Measurements from ENCODE around the gene SLC7A7. TPM values are rescaled to one million over a fixed set of nuclear protein-coding genes. Genes with fewer than 3 reads are reported as not detected.
"Not testable (repeated sequence)": the region's sequence is repeated elsewhere in the genome, so short reads cannot be mapped to it uniquely, and the experiment has no call there.

The SLC7A7 gene
- total RNA-seq, 2 experiments from 2014 or later: 0.38 to 0.60 TPM

GRCh38 chr14:22807432-22808087, 7.7 kb downstream of the SLC7A7 start:
- POLR2A ChIA-PET: interaction anchor here (1.1 kb wide), 1 partner anchor 41 kb away, joined by 4 read pairs; the partner anchor contains the start of gene OXA1L
- Mint-ChIP-seq H3K4me1 (peaks cover 4% of the 10 kb centered on the region), H3K27ac (no peak overlapping the region), H3K4me3 (no peak overlapping the region), H3K27me3 (peaks cover 19% of the 10 kb centered on the region), H3K36me3 (ENCODE audit: low read depth) (no peaks in the 10 kb centered on the region), H3K9me3 (no peaks in the 10 kb centered on the region)
- CTCF ChIA-PET: interaction anchor here (1.7 kb wide), 1 partner anchor 48 kb away, joined by 4 read pairs; no protein-coding TSS in a partner anchor
- DNase-seq: no peak

DNA sequence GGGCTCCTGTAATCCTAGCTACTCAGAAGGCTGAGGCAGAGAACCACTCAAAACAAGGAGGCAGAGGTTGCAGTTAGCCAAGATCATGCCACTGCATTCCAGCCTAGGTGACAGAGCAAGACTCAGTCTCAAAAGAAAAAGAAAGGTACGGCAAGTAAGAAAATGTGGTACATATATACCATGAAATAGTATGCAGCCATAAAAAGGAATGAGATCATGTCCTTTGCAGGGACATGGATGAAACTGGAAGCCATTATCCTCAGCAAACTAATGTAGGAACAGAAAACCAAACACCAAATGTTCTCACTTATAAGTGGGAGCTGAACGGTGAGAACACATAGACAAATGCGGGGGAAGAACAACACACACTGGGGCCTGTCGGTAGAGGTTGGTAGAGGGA, 10.0 kb downstream of the SLC7A7 start:
- H3K27me3 Mint-ChIP-seq: peaks cover 28% of the 10 kb centered on the region
- H3K4me3 Mint-ChIP-seq; DNase-seq; H3K27ac Mint-ChIP-seq; H3K36me3 Mint-ChIP-seq (ENCODE audit: low read depth); H3K4me1 Mint-ChIP-seq; H3K9me3 Mint-ChIP-seq; POLR2A ChIA-PET: not testable (repeated sequence)
- CTCF ChIA-PET: interaction anchor here (0.6 to 1.3 kb wide), 3 partner anchors 18 to 61 kb away, joined by 4 to 7 read pairs (median 4); no protein-coding TSS in a partner anchor

- CTCF ChIA-PET: no interaction called here
- POLR2A ChIA-PET: no interaction called here
These were observed 11.6 kb downstream of the SLC7A7 start for GRCh38 chr14:22803687-22803974.

DNA sequence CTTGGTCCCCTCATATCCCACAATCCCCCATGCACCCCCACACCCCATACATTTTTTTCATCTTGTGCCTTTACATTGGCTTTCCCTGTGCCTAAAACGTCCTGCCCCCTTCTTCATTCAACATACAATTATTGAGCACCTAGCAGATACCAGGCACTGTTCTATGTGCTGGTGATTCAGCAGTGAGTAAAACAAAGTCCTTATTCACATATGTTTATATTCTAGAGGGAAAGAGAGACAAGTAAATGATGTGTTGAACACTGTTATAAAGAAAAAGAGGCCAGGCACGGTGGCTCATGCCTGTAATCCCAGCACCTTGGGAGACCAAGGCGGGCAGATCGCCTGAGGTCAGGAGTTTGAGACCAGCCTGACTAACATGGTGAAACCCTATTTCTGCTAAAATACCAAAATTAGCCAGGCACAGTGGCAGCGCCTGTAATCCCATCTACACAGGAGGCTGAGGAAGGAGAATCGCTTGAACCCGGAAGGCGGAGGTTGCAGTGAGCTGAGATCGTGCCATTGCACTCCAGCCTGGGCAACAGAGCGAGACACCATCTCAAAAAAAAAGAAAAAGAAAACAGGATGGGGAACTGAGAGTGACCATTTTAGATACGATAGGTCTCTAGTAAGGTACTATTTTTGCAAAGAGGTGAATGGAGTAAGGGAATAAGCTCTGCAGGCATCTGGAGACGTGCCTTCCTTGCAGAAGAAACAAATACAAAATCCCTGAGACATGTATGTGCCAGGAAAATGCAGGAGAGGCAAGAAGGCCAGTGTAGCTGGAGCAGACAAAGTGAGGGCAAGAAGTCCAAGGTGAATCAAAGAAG, 12.2 kb downstream of the SLC7A7 start:
- Mint-ChIP-seq H3K36me3 (ENCODE audit: low read depth) (no peaks in the 10 kb centered on the region), H3K4me3 (no peak overlapping the region), H3K9me3 (no peaks in the 10 kb centered on the region), H3K4me1 (peaks cover 2% of the 10 kb centered on the region), H3K27me3 (peaks cover 44% of the 10 kb centered on the region), H3K27ac (no peak overlapping the region)
- ChIA-PET POLR2A (no interaction called here), CTCF (no interaction called here)
- DNase-seq: no peak

More at GRCh38 chr14:22803687-22803974, 11.6 kb downstream of the SLC7A7 start:
- no peak overlapping the region for H3K4me3 Mint-ChIP-seq
- DNase-seq: no peak
- peaks cover 40% of the 10 kb centered on the region for H3K27me3 Mint-ChIP-seq
- peaks cover 2% of the 10 kb centered on the region for H3K4me1 Mint-ChIP-seq
- no peak overlapping the region for H3K27ac Mint-ChIP-seq
- no peaks in the 10 kb centered on the region for H3K9me3 Mint-ChIP-seq
- no peaks in the 10 kb centered on the region for H3K36me3 Mint-ChIP-seq (ENCODE audit: low read depth)

GRCh38 chr14:22801716-22802115, 13.5 kb downstream of the SLC7A7 start:
- peaks cover 49% of the 10 kb centered on the region for H3K27me3 Mint-ChIP-seq
- no peak overlapping the region for H3K27ac Mint-ChIP-seq
- DNase-seq: no peak
- H3K4me1 Mint-ChIP-seq: peaks cover 2% of the 10 kb centered on the region
- POLR2A ChIA-PET: no interaction called here
- CTCF ChIA-PET: interaction anchor here (0.6 kb wide), 1 partner anchor 168 kb away, joined by 3 read pairs; no protein-coding TSS in a partner anchor
- no peak overlapping the region for H3K4me3 Mint-ChIP-seq
- H3K9me3 Mint-ChIP-seq: no peaks in the 10 kb centered on the region
- H3K36me3 Mint-ChIP-seq (ENCODE audit: low read depth): no peaks in the 10 kb centered on the region

- Mint-ChIP-seq H3K36me3 (ENCODE audit: low read depth) (no peaks in the 10 kb centered on the region), H3K27ac (no peak overlapping the region), H3K4me1 (peaks cover 2% of the 10 kb centered on the region), H3K9me3 (no peaks in the 10 kb centered on the region), H3K27me3 (peaks cover 55% of the 10 kb centered on the region), H3K4me3 (no peak overlapping the region)
- DNase-seq: no peak
- CTCF ChIA-PET: no interaction called here
- POLR2A ChIA-PET: no interaction called here
These were observed 14.9 kb downstream of the SLC7A7 start for GRCh38 chr14:22800346-22800745.

DNA sequence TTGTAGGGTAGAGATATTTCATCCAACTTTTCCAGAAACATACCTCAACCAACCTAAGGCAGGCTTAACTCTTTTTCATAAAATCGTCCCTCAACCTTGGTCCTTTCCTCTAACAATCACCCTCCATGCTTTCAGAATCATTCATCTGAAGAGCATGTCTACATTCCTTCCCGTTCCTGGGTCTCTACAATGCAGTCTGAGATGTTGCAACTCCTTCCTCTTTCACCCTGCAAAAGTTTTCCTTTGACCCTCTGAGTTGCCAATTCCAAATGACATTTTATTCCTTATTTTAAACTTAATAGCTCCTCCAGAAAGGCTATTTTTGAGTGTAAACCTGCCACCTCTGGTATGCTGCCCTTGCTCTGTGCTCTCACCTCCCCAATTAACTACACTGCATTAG, 16.7 kb downstream of the SLC7A7 start:
- DNase-seq: no peak
- Mint-ChIP-seq H3K4me3 (no peak overlapping the region), H3K27ac (no peak overlapping the region), H3K36me3 (ENCODE audit: low read depth) (no peaks in the 10 kb centered on the region), H3K27me3 (peaks cover 55% of the 10 kb centered on the region), H3K9me3 (no peaks in the 10 kb centered on the region), H3K4me1 (peaks cover 2% of the 10 kb centered on the region)
- CTCF ChIA-PET: no interaction called here
- POLR2A ChIA-PET: no interaction called here

GRCh38 chr14:22797017-22797917, 18.0 kb downstream of the SLC7A7 start:
- no peak for DNase-seq
- no peak overlapping the region for H3K4me3 Mint-ChIP-seq
- no peaks in the 10 kb centered on the region for H3K36me3 Mint-ChIP-seq (ENCODE audit: low read depth)
- H3K4me1 Mint-ChIP-seq: no peaks in the 10 kb centered on the region
- POLR2A ChIA-PET: no interaction called here
- H3K27me3 Mint-ChIP-seq: peaks cover 47% of the 10 kb centered on the region
- no peaks in the 10 kb centered on the region for H3K9me3 Mint-ChIP-seq
- CTCF ChIA-PET: no interaction called here
- no peak overlapping the region for H3K27ac Mint-ChIP-seq

GRCh38 chr14:22796087-22796707, 19.0 kb downstream of the SLC7A7 start:
- Mint-ChIP-seq H3K36me3 (ENCODE audit: low read depth) (no peaks in the 10 kb centered on the region), H3K4me1 (no peaks in the 10 kb centered on the region), H3K9me3 (no peaks in the 10 kb centered on the region), H3K27me3 (peaks cover 46% of the 10 kb centered on the region), H3K4me3 (no peak overlapping the region), H3K27ac (no peak overlapping the region)
- no peak for DNase-seq
- CTCF ChIA-PET: no interaction called here
- POLR2A ChIA-PET: no interaction called here

DNA sequence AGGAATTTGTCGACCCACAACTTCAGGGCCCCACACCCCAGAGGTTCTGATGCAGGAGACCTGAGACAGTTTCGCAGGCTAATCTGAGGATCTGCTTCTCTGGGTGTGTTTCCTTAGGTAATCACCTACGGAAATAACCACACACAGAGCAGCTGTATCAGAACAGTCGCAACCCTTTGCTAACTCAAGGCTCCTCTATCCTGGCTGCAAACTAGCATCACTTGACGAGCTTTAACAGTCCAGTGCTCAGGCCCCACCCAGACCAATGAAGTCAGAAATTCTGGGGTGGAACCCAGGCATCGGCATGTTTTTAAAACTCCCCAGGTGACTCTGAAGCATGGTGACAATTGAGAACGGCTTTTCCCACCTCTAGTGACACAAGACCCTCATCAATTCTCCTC, 20.7 kb downstream of the SLC7A7 start:
- POLR2A ChIA-PET: no interaction called here
- H3K4me1 Mint-ChIP-seq: peaks cover 2% of the 10 kb centered on the region
- no peak for DNase-seq
- no peaks in the 10 kb centered on the region for H3K9me3 Mint-ChIP-seq
- CTCF ChIA-PET: no interaction called here
- H3K27ac Mint-ChIP-seq: no peak overlapping the region
- no peaks in the 10 kb centered on the region for H3K36me3 Mint-ChIP-seq (ENCODE audit: low read depth)
- peaks cover 34% of the 10 kb centered on the region for H3K27me3 Mint-ChIP-seq
- H3K4me3 Mint-ChIP-seq: no peak overlapping the region

DNA sequence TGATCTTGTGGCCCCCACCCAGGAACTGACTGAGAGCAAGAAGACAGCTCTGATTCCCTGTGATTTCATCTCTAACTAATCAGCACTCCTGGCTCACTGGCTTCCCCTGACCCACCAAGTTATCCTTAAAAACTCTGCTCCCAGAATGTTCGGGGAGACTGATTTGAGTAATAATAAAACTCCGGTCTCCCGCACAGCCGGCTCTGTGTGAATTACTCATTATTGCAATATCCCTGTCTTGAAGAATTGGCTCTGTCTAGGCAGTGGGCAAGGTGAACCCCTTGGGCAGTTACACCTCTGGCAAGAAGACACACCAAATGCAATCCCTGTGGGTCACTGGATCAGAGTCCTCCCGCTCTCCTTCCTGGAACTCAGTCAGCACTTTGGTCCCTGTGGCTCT, 21.3 kb downstream of the SLC7A7 start:
- CTCF ChIA-PET: no interaction called here
- H3K36me3 Mint-ChIP-seq (ENCODE audit: low read depth): no peaks in the 10 kb centered on the region
- H3K27me3 Mint-ChIP-seq: peaks cover 31% of the 10 kb centered on the region
- H3K27ac Mint-ChIP-seq: no peak overlapping the region
- H3K9me3 Mint-ChIP-seq: no peaks in the 10 kb centered on the region
- peaks cover 2% of the 10 kb centered on the region for H3K4me1 Mint-ChIP-seq
- no peak for DNase-seq
- no peak overlapping the region for H3K4me3 Mint-ChIP-seq
- POLR2A ChIA-PET: no interaction called here

DNA sequence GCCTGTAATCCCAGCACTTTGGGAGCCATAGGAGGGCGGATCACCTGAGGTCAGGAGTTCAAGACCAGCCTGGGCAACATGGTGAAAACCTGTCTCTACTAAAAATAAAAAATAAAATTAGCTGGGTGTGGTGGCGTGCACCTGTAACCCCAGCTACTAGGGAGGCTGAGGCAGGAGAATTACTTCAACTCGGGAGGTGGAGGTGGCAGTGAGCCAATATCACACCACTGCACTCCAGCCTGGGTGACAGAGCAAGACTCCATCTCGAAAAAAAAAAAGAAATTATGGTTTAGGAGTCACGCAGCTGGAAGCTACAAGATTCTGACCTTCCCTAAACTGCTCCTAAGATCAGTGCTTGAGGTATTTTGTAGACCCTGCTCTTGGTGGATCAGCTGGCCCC, 21.7 kb downstream of the SLC7A7 start:
- POLR2A ChIA-PET; H3K27ac Mint-ChIP-seq; H3K9me3 Mint-ChIP-seq; H3K4me3 Mint-ChIP-seq; CTCF ChIA-PET; H3K36me3 Mint-ChIP-seq (ENCODE audit: low read depth); DNase-seq; H3K4me1 Mint-ChIP-seq: not testable (repeated sequence)
- peaks cover 27% of the 10 kb centered on the region for H3K27me3 Mint-ChIP-seq

DNA sequence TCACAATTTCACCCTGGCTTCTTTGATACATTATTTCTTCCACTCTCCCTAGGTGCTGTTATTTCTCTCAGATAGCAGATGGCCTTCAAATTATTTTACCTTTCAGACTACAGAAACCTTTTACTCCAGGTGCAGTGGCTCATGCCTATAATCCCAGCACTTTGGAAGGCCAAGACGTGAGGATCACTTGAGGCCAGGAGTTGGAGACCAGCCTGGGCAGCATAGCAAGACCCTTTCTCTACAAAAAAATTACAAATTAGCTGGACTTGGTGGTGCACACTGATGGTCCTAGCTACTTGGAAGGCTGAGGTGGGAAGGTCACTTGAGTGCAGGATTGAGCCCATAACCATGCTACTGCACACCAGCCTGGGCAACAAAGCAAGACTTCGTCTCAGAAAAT, 23.1 kb downstream of the SLC7A7 start:
- H3K4me1 Mint-ChIP-seq: peaks cover 2% of the 10 kb centered on the region
- POLR2A ChIA-PET: no interaction called here
- H3K9me3 Mint-ChIP-seq: no peaks in the 10 kb centered on the region
- CTCF ChIA-PET: no interaction called here
- no peak overlapping the region for H3K4me3 Mint-ChIP-seq
- no peaks in the 10 kb centered on the region for H3K36me3 Mint-ChIP-seq (ENCODE audit: low read depth)
- peaks cover 17% of the 10 kb centered on the region for H3K27me3 Mint-ChIP-seq
- no peak overlapping the region for H3K27ac Mint-ChIP-seq
- no peak for DNase-seq

Data from activated CD4-positive, alpha-beta memory T cell treated with anti-CD3 and anti-CD28 coated beads, Interleukin-2, amount 10 ng/mL, durations not matched to agents 7 days and 5 days (primary cell).